Endothelial cell of umbilical vein (primary cell): ENCODE measurements around the gene UCP1.

Experiments used
- GATA2 ChIP-seq: IDR thresholded peaks from 2 replicates; pipeline ENCODE4 v1.7.0; 2011; ENCODE audit warnings: low read depth, mild to moderate bottlenecking, moderate library complexity, mixed read lengths, low read length; ENCODE audit not compliant: insufficient read length, insufficient read depth
- JUN ChIP-seq: IDR thresholded peaks from 2 replicates; pipeline ENCODE4 v1.6.1; 2011; ENCODE audit warnings: borderline replicate concordance, low read depth; ENCODE audit not compliant: insufficient read length, insufficient read depth
- POLR2A ChIP-seq: IDR thresholded peaks from 2 replicates; pipeline ENCODE4 v1.6.1; 2012; ENCODE audit warnings: low read depth, mild to moderate bottlenecking, control low read depth, low read length
- TF ChIP-seq, protein P1 (sequence below): IDR thresholded peaks from 2 replicates; pipeline ENCODE4 v1.6.1; 2011; ENCODE audit not compliant: insufficient read depth, insufficient read length
- TF ChIP-seq, protein P2 (sequence below), 2 donors: IDR thresholded peaks; 1 replicate in 1 of 2; 2 replicates in 1 of 2; pipeline ENCODE4 v1.5.1; 2011; ENCODE audit warnings: low read length in 2 of 2, mild to moderate bottlenecking in 2 of 2, moderate library complexity in 2 of 2, control low read depth in 1 of 2, inconsistent platforms in 1 of 2, low read depth in 1 of 2; ENCODE audit not compliant: insufficient read depth in 1 of 2; ENCODE audit errors: extremely low read depth in 1 of 2

DNA sequence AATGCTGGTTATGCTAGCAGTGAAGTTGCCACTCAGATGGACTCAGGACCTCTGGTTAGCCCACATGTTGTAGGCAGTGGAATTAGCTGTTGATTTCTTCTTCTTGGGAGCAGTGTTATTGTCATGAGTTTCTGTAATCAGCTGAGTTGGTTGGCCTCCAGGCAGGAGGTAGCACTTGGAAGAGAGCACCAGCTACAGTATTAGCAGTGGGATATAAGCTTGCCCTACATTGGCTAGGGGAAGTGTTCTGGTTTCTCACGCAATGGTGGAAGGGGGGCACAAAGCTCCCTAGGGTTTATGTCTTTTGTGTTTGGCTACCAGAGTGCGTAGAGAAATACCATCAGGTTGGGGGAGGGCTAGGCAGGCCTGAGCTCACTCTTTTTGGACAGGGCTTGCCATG is 34.0 kb upstream of the UCP1 start:
- TF ChIP-seq JUN (no peak), POLR2A (no peak), GATA2 (no peak)
- TF ChIP-seq, protein P1, sequence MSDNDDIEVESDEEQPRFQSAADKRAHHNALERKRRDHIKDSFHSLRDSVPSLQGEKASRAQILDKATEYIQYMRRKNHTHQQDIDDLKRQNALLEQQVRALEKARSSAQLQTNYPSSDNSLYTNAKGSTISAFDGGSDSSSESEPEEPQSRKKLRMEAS = no peak
- TF ChIP-seq, protein P2, sequence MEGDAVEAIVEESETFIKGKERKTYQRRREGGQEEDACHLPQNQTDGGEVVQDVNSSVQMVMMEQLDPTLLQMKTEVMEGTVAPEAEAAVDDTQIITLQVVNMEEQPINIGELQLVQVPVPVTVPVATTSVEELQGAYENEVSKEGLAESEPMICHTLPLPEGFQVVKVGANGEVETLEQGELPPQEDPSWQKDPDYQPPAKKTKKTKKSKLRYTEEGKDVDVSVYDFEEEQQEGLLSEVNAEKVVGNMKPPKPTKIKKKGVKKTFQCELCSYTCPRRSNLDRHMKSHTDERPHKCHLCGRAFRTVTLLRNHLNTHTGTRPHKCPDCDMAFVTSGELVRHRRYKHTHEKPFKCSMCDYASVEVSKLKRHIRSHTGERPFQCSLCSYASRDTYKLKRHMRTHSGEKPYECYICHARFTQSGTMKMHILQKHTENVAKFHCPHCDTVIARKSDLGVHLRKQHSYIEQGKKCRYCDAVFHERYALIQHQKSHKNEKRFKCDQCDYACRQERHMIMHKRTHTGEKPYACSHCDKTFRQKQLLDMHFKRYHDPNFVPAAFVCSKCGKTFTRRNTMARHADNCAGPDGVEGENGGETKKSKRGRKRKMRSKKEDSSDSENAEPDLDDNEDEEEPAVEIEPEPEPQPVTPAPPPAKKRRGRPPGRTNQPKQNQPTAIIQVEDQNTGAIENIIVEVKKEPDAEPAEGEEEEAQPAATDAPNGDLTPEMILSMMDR (IDR thresholded peaks at IDR 0.05; ENCODE audit: extremely low read depth in 1 of 2, insufficient read depth in 1 of 2, low read depth in 1 of 2, low read length in 2 of 2) = no peak
